Measurements from ENCODE around the gene ITPR2.

The ITPR2 gene

DNA sequence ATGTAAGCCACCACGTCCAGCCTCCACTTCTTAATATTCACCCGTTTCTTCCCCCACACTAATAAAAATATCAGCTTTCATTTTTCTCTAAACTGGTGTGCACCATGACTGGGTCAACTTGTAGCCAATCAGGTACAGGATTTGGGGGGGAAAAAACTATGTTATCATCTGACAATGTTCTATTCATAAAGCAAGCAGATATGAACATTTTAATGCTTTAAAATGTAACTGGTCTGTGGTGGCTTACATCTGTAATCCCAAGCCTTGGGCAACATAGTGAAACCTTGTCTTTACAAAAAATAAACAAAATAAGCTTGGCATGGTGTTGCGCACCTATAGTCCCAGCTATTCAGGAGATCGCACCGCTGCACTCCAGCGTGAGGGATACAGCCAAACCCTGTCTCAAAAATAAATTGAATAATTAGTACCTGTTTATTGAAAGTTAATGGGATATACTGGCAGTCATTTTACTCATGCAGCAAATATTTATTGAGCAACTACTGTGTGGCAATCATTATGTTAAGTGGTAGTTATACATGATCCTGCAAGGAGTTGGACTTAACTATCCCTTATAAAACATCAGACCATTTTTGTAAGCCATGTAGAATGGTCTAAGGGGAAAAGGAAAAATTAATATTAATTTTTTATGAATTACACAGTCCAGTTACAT is 15.3 kb upstream of the ITPR2 start:
- no peak overlapping the region for H3K4me3 ChIP-seq (ENCODE audit: low read depth, low read length)
- TF ChIP-seq, protein P1, sequence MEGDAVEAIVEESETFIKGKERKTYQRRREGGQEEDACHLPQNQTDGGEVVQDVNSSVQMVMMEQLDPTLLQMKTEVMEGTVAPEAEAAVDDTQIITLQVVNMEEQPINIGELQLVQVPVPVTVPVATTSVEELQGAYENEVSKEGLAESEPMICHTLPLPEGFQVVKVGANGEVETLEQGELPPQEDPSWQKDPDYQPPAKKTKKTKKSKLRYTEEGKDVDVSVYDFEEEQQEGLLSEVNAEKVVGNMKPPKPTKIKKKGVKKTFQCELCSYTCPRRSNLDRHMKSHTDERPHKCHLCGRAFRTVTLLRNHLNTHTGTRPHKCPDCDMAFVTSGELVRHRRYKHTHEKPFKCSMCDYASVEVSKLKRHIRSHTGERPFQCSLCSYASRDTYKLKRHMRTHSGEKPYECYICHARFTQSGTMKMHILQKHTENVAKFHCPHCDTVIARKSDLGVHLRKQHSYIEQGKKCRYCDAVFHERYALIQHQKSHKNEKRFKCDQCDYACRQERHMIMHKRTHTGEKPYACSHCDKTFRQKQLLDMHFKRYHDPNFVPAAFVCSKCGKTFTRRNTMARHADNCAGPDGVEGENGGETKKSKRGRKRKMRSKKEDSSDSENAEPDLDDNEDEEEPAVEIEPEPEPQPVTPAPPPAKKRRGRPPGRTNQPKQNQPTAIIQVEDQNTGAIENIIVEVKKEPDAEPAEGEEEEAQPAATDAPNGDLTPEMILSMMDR (IDR thresholded peaks at IDR 0.05; ENCODE audit: low read depth, low read length), result no peak

DNA sequence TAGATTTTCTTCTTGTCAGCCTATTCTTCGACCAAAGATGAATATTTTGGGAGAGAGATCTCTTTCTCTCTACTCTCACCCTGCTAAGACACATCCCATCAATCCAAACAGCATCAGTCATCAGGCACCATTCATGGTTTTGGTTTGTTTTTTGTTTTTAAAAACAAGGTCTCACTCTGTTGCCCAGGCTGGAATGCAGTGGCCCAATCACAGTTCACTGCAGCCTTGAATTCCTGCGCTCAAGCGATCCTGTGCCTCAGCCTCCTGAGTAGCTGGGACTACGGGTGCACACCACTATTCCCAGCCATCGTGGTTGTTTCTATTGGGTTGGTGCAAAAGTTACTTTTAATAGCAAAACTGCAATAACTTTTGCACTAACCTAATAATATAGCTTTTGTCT is 14.4 kb upstream of the ITPR2 start:
- TF ChIP-seq, protein P1 (IDR thresholded peaks at IDR 0.05; ENCODE audit: low read depth, low read length), result no peak

DNA sequence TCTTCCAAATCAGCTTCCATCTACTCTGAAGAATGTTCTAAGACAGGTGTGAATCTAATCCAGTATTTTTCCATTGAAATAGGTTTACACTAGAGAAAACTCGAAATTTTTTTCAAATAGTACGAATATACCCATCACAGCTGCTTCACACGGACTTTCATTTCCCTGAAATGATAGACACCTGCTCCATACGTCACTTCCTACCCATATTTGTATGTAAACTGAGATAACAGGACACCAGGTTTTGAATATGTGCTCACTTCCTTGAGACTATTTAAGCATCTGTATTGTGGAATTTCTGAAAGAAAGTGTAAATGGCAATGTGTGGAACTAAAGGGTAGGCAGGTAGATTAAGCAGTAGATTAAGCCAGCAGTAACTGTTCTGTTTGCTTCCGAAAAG is 13.4 kb upstream of the ITPR2 start:
- TF ChIP-seq, protein P1 (IDR thresholded peaks at IDR 0.05; ENCODE audit: low read depth, low read length), result no peak
- no peak overlapping the region for H3K4me3 ChIP-seq (ENCODE audit: low read depth, low read length)

More for the DNA sequence above, 14.4 kb upstream of the ITPR2 start:
- no peak overlapping the region for H3K4me3 ChIP-seq (ENCODE audit: low read depth, low read length)

DNA sequence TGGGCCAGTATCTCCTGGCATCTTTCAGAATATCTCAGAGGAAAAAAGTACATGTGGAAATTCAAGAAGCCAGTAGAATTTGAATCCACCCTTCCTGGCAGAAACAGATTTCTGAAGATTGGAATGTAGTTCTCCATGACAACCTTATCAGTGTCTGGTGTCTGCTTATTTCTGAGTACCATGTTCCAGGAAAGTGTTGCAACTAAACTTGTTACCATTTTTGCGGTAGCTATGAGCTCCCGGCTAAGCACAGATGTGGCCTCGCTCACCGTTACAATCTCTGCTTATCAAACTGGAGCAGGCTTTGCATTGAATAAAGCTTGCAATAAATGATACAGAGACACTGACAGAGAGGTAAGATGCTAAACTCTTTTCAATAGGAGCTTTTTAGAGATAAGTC is 13.0 kb upstream of the ITPR2 start:
- H3K4me3 ChIP-seq (ENCODE audit: low read depth, low read length), result no peak overlapping the region
- TF ChIP-seq, protein P1 (IDR thresholded peaks at IDR 0.05; ENCODE audit: low read depth, low read length), result no peak

DNA sequence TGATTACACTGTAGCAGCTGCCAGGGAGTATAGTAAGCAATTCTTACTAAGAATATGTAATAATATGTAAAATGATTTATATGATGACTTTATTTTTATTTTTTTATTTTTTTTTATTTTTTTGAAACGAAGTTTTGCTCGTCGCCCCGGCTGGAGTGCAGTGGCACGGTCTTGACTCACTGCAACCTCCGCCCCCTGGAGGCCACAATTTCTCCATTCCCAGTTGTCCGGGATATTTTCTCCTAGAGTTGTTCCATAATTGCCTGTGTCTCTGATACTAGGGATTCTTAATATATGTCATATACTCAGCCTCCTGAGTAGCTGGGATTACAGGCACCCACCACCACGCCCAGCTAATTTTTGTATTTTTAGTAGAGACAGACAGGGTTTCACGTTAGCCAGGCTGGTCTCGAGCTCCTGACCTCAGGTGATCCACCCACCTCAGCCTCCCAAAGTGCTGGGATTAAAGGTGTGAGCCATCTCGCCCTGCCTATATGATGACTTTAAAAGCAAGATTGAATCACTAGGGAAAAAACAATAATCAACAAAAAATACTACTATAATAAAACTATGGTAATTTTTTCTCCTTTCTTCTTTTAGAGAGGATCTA is 12.2 kb upstream of the ITPR2 start:
- H3K4me3 ChIP-seq (ENCODE audit: low read depth, low read length), result no peak overlapping the region
- TF ChIP-seq, protein P1 (IDR thresholded peaks at IDR 0.05; ENCODE audit: low read depth, low read length), result peak; percentile 34

DNA sequence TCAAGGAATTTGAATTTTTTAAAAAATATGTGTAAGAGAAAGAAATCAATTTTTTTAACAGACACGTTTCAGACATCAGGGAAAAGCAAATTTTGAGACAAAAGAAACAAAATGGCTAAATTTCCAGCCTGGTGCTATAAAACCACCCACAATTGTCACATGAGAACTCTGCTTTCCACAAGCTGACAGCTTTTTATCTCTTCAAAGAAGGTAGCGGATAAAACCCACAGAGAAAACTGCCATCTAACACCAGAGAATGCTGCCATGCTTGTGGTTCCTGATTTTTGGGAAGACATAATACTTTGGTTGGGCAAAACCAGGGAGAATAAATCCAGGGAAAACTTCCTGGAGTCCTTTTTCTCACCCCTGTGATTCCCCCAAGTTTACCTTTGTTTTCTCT is 10.3 kb upstream of the ITPR2 start:
- H3K4me3 ChIP-seq (ENCODE audit: low read depth, low read length), result no peak overlapping the region
- TF ChIP-seq, protein P1 (IDR thresholded peaks at IDR 0.05; ENCODE audit: low read depth, low read length), result no peak

DNA sequence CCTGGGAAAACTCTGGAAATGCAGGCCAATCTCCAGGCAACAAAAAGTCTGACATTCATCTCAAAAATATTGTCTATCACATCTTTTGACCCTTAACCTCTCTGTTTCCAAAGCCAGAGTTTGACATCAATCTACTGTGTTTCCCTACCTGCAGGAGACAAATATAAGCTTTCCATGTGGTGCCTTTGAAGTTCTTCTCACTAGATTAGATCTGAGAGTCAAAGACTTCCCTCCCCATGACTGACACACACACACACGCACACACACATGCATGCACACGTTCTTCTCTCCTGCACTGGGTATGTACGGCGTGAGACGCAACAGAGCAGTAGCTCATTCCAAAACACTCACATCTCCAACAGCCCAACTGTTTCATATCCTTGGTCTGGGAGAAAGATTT is 8.1 kb upstream of the ITPR2 start:
- no peak overlapping the region for H3K4me3 ChIP-seq (ENCODE audit: low read depth, low read length)
- TF ChIP-seq, protein P1 (IDR thresholded peaks at IDR 0.05; ENCODE audit: low read depth, low read length), result no peak
